Stimulated activated CD4-positive, alpha-beta T cell treated with anti-CD3 and anti-CD28 coated beads, Interleukin-15, amount 100 ng/mL, for 1 hour (primary cell): Measurements from ENCODE around the gene KDM5D.
A peak's percentile ranks its signal among the peaks of the same experiment; 100 is the strongest.

Experiments
- DNase-seq, 2 donors: peaks; one replicate each; pipeline ENCODE4 v3.0.0-alpha.2; 2020; ENCODE audit warnings: low read depth in 1 of 2, low spot score in 1 of 2

The KDM5D gene

GRCh38 chrY:19744381-19745378, at the start of gene KDM5D:
KDM5D (minus strand) TSS chrY:19744726; CDS start chrY:19744534, 192 bp downstream.
- peak; percentile 29 to 38 for DNase-seq

- DNase-seq = no peak
Measured at GRCh38 chrY:19768375-19768774, 23.8 kb upstream of the KDM5D start.

DNA sequence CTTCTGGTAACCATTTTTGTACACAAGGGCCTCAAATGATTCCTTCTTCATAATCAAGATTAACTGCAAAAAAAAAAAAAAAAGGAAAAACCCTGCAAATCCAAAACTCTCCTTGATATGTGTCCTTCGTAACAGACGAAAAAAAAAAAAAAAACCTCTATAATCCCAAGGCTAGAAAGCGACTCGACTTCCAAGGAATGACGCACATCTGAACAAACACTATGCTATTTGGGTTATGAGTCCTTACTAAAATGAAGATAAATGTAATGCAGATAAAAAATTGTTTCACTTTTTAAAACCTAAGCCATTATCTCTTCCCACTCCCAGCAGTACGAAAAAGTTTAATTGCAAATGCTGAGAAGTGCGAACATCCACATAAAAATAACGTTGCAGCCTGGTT, 1.2 kb downstream of the KDM5D start:
- no peak for DNase-seq

DNA sequence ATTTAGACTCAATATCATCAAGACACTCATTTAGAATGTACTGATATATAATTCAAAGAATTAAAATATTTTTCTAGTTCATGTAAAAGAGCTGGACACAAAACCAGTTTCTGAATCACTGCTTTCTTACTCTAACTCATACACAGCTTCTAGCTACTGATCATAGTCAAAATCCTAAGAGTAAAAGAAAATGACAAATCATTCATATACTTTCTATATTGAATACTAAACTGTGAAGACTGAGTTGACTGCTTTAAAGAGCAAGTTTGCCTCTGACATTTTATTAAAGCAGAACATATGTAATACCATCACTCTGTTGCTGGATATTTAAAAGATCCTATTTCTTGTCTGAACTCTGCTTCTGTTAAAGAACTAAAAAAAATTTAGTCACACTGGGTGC, 2.4 kb downstream of the KDM5D start:
- DNase-seq = no peak

DNA sequence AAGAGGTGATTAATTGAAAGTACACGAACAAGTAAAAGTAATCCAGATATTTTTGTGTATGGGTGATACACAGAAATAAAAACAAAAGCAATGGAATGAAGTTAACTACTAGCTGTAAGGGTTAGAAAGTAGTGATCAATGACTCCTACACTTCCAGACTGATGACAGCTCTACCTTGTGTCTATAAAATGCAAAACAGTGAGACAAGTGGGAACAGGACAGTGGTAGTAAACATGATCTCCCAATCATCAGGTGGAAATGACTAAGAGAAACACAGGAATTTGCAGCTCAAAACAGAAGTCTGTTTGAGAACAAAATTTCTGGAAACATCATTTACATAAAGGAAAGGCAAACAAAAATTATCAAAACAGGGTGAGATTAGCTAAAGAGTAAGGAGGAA, 10.1 kb downstream of the KDM5D start:
- no peak for DNase-seq

GRCh38 chrY:19717950-19718349, 26.6 kb downstream of the KDM5D start:
- DNase-seq = no peak

DNA sequence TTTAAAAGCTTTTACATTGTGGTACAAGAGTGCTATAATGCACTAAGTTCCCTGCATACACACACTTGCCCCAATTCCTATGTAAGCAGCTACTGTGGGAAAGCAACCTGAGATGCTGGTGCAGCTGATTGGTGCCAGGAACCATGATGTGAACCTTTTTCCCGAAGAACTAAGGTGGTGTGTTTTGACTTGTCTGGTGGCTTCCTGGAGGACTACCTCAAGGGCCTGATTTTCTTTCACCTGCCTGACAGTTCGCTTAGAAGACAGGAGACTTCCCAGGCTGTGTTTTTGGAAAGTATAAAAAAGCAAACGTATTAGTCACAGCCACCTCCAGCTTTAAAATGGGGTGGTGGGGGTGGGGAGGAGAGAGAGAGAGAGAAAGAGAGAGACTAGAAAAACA, 27.4 kb downstream of the KDM5D start:
- no peak for DNase-seq

GRCh38 chrY:19715226-19715625, 29.3 kb downstream of the KDM5D start:
- DNase-seq = no peak

GRCh38 chrY:19713430-19713829, 31.1 kb downstream of the KDM5D start:
- DNase-seq = no peak

DNA sequence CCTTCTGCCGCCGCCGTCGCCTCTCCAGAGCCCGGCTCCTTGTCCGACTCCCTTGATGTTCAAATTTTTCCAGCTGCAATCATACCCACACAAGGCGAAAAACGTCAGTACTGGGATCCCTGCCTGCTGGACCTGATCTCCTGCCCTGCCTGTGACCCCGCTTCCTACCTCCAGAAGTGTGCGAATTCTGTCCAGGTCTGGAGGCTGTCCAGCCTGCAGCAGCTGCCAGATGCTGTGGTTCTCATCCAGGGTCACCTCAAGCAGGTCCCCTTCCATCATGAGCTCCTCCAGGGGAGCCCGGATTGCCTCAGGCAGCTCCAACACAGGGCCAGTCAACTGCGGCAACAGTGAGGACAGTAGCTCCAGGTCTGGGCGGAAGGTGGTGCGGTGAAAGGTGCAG, 38.3 kb downstream of the KDM5D start:
- DNase-seq = no peak

DNA sequence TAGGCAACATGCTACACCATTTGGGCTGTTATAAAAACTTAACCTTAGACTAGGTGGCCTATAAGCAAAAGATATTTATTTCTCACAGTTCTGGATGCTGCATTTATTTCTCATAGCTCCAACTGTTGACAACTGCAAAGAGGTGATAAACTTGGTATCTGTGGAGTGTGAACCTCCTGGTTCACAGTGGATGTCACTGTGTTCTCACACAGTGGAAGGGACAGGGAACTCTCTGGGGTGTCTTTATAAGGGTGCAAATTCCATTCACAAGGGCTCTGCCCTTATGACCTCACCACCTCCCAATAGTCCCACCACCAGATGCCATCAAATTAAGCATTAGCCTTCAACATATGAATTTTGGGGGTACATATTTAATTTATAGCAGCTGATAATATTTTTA, 46.0 kb downstream of the KDM5D start:
- no peak for DNase-seq

DNA sequence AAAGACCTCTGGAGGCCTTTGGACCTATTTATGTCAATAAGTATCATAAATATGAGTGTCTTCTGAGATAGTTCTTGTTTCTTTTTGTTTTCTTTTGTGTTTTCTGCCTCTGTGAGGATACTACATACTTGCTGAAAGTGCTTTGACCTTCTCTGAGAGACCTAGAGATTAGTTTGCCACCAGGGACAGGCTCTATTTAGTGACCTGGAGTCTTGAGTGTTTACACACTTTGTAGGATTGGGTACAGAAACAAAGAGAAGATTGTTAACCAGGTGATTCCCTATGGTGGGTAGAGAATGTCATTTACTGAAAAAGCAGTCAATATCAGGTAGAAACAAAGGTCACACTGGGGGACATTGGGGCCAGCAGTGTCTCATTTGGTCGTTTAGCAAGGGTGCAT, 63.7 kb downstream of the KDM5D start:
- DNase-seq = no peak
